ENCODE data around the gene ZNF19.

DNA sequence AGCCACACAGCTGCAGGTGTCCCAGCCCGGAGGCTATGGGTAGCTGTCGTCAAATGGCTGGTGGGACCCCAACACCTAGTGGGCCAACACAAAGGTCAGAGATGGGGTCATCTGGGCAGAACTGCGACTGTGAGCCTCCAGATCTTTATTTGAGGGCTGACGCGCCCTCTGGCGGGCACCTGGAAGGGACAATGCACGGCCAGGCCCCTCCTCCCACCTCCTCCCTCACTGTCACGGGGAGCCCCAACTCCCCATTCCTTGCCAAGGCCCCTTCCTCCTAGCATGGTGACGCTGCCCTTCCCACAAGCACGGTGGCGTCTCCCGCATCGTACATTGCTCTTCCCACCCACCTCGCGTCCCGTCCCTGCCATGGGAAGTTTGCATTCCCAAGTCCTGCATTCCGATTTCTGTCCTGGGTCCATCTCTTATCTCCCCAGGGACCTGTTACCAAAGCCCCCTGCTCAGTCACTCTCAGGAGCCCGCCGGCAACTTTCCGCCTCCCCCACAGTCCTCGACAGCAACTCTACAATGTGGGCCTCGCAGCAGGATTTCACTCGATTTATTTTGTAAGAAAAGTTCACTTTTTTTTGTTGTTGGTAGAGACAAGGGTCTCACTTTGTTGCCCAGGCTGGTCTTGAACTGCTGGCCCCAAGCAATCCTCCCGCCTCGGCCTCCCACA is 48.3 kb downstream of the ZNF19 start:
- no peak for TF ChIP-seq POLR2A (IDR thresholded peaks at IDR 0.05; ENCODE audit: low read depth, low read length)
- no peak for TF ChIP-seq JUN (IDR thresholded peaks at IDR 0.05; ENCODE audit: borderline replicate concordance, insufficient read depth, insufficient read length, low read depth)
- no peak for TF ChIP-seq POLR2AphosphoS5 (IDR thresholded peaks at IDR 0.05; ENCODE audit: insufficient read depth, low read depth, low read length)
- peak in 1 of 2 donors; percentile 34 for TF ChIP-seq CTCF (IDR thresholded peaks at IDR 0.05; ENCODE audit: extremely low read depth in 1 of 2, insufficient read depth in 1 of 2, low read depth in 1 of 2, low read length in 2 of 2)
- TF ChIP-seq MAX (IDR thresholded peaks at IDR 0.05; ENCODE audit: insufficient read depth, insufficient read length): no peak

All from endothelial cell of umbilical vein (primary cell).